ENCODE data around the gene NOPCHAP1. TPM values are rescaled to one million over a fixed set of nuclear protein-coding genes. Genes with fewer than 3 reads are reported as not detected.

Gene NOPCHAP1
- polyA plus RNA-seq, 1 donor (not counting 4 experiments of a cell fraction or from before 2014, with no cell fraction given) = 16.7 TPM

- no peaks in the 10 kb centered on the region for H3K79me2 ChIP-seq (ENCODE audit: control insufficient read depth, insufficient read depth, low read length)
- peaks cover 16% of the 10 kb centered on the region for H3K4me1 ChIP-seq (ENCODE audit: control insufficient read depth, extremely low read depth, insufficient read depth, low read length)
- dilution Hi-C loops (cut with MboI; ENCODE audit: extremely low pct_ligation_motif_present, low sequenced_read_pairs) = no loop called here
- H3K36me3 ChIP-seq (ENCODE audit: control insufficient read depth in 2 of 2, extremely low read depth in 1 of 2, insufficient read depth in 2 of 2, low read length in 2 of 2) = no peaks in the 10 kb centered on the region
- peak overlapping the region; percentile 40 for H2AFZ ChIP-seq (ENCODE audit: control insufficient read depth, low read length)
- H3K4me2 ChIP-seq (ENCODE audit: control insufficient read depth, extremely low read depth, insufficient read depth, low read depth, low read length) = peak overlapping the region; percentile 63
- H3K9ac ChIP-seq (ENCODE audit: control insufficient read depth, extremely low read depth, insufficient read depth, low read length) = no peak overlapping the region
- TF ChIP-seq CTCF (optimal IDR thresholded peaks at IDR 0.05 in 1 of 3, IDR thresholded peaks at IDR 0.05 in 1 of 3, conservative IDR thresholded peaks at IDR 0.05 in 1 of 3; ENCODE audit: extremely low read depth in 1 of 3, insufficient read depth in 2 of 3, low read length in 3 of 3) (no peak), EZH2 (IDR thresholded peaks at IDR 0.05; ENCODE audit: low read length) (no peak)
- H3K27ac ChIP-seq (ENCODE audit: control insufficient read depth, insufficient read depth, low read length) = no peak overlapping the region
- H4K20me1 ChIP-seq (ENCODE audit: control insufficient read depth, extremely low read depth, insufficient read depth, low read length) = no peaks in the 10 kb centered on the region
- no peak for FAIRE-seq
- peak overlapping the region; percentile 73 to 81 (median 77) for H3K4me3 ChIP-seq (ENCODE audit: control insufficient read depth in 2 of 3, extremely low read depth in 1 of 3, insufficient read depth in 2 of 3, low read depth in 1 of 3, low read length in 3 of 3)
- no peaks in the 10 kb centered on the region for H3K9me3 ChIP-seq (ENCODE audit: control insufficient read depth, low read depth, low read length)
- no peaks in the 10 kb centered on the region for H3K27me3 ChIP-seq (ENCODE audit: control insufficient read depth, extremely low read depth, insufficient read depth, low read length)
- DNase-seq (ENCODE audit: low read depth, low spot score) = no peak
- no peaks in the 10 kb centered on the region for H3K9me1 ChIP-seq (ENCODE audit: control insufficient read depth, extremely low read depth, insufficient read depth, low read length)
These were observed 29.0 kb upstream of the NOPCHAP1 start for GRCh38 chr12:104956870-104957718.

GRCh38 chr12:104957719-104958000 is 28.5 kb upstream of the NOPCHAP1 start:
- Histone ChIP-seq H3K79me2 (ENCODE audit: control insufficient read depth, insufficient read depth, low read length) (no peaks in the 10 kb centered on the region), H3K9ac (ENCODE audit: control insufficient read depth, extremely low read depth, insufficient read depth, low read length) (peak overlapping the region; percentile 62), H3K9me3 (ENCODE audit: control insufficient read depth, low read depth, low read length) (no peaks in the 10 kb centered on the region), H2AFZ (ENCODE audit: control insufficient read depth, low read length) (peak overlapping the region; percentile 89), H3K4me3 (ENCODE audit: control insufficient read depth in 2 of 3, extremely low read depth in 1 of 3, insufficient read depth in 2 of 3, low read depth in 1 of 3, low read length in 3 of 3) (peak overlapping the region; percentile 73 to 81 (median 77)), H3K27ac (ENCODE audit: control insufficient read depth, insufficient read depth, low read length) (no peak overlapping the region), H3K4me2 (ENCODE audit: control insufficient read depth, extremely low read depth, insufficient read depth, low read depth, low read length) (peak overlapping the region; percentile 63), H3K9me1 (ENCODE audit: control insufficient read depth, extremely low read depth, insufficient read depth, low read length) (no peaks in the 10 kb centered on the region), H4K20me1 (ENCODE audit: control insufficient read depth, extremely low read depth, insufficient read depth, low read length) (no peaks in the 10 kb centered on the region), H3K4me1 (ENCODE audit: control insufficient read depth, extremely low read depth, insufficient read depth, low read length) (peaks cover 16% of the 10 kb centered on the region), H3K36me3 (ENCODE audit: control insufficient read depth in 2 of 2, extremely low read depth in 1 of 2, insufficient read depth in 2 of 2, low read length in 2 of 2) (no peaks in the 10 kb centered on the region), H3K27me3 (ENCODE audit: control insufficient read depth, extremely low read depth, insufficient read depth, low read length) (no peaks in the 10 kb centered on the region)
- no peak for DNase-seq (ENCODE audit: low read depth, low spot score)
- no peak for TF ChIP-seq EZH2 (IDR thresholded peaks at IDR 0.05; ENCODE audit: low read length)
- TF ChIP-seq CTCF (optimal IDR thresholded peaks at IDR 0.05 in 1 of 3, IDR thresholded peaks at IDR 0.05 in 1 of 3, conservative IDR thresholded peaks at IDR 0.05 in 1 of 3; ENCODE audit: extremely low read depth in 1 of 3, insufficient read depth in 2 of 3, low read length in 3 of 3) = no peak
- no peak for FAIRE-seq
- dilution Hi-C loops (cut with MboI; ENCODE audit: extremely low pct_ligation_motif_present, low sequenced_read_pairs) = no loop called here

Data from keratinocyte (primary cell).